ENCODE results near the gene BPIFA1.

DNA sequence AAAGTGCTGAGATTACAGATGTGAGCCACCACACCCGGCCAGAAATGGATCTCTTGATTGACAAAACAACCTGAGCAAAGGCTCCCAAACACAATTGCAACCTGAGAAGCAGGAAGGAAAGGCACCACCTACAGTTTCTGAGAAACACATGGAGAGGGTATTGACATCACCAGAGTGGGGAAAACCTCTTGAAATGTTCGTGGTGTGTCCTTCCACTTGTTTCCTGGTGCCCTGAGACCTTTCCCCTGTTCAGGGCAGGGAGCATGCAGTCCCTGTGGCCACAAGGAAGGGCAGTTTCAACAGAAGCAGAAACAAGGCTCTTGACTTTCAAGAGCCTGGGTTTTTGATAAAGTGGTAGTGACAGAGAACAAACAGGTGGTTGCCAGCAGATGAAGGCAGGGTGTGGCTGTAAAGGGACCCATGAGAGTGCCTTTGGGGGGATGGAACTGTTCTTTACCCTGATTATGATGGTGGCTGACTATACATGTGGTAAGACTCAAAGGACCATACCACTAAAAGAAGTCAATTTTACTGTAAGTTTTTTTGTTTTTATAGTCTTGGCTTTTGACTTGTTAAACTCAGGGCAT lies 3.2 kb upstream of the BPIFA1 start:
- TF ChIP-seq CTCF (IDR thresholded peaks at IDR 0.05; ENCODE audit: control extremely low read depth in 1 of 3, insufficient read depth in 1 of 3, low read depth in 1 of 3, low read length in 3 of 3) (no peak), GABPA (IDR thresholded peaks at IDR 0.05; ENCODE audit: borderline replicate concordance, insufficient read depth, low read length) (no peak), RAD21 (IDR thresholded peaks at IDR 0.05 in 1 of 2, conservative IDR thresholded peaks at IDR 0.05 in 1 of 2; ENCODE audit: low read depth in 2 of 2, low read length in 2 of 2) (no peak), POLR2AphosphoS5 (IDR thresholded peaks at IDR 0.05; ENCODE audit: low read depth, low read length) (no peak), SP1 (IDR thresholded peaks at IDR 0.05; ENCODE audit: low read depth, low read length) (no peak)
